PC-9 (cell line): ENCODE data around the gene AFG1L.
"Not testable (repeated sequence)": the region's sequence is repeated elsewhere in the genome, so short reads cannot be mapped to it uniquely, and the experiment has no call there.

Experiments used
- CTCF ChIP-seq: fragments of 200-600 bp; sonication (generic); conservative IDR thresholded peaks from 2 replicates; pipeline ENCODE4 v1.6.1; 2017; ENCODE audit warnings: mixed run types, antibody characterized with exemption, mild to moderate bottlenecking, moderate library complexity
- EZH2 ChIP-seq: fragments of 200-600 bp; sonication (generic); IDR thresholded peaks from 2 replicates; pipeline ENCODE4 v1.8.0; 2017; ENCODE audit warnings: antibody characterized with exemption, low read depth

- TF ChIP-seq CTCF, EZH2: not testable (repeated sequence)
These were observed 24.9 kb upstream of the AFG1L start for GRCh38 chr6:108269955-108270354.
